Neural cell (in vitro differentiated cells): ENCODE results near the gene CPSF3.

ENCODE experiments used
- EP300 ChIP-seq: fragments of 450-650 bp; conservative IDR thresholded peaks from 2 replicates; pipeline ENCODE4 v1.6.1; 2014; ENCODE audit warnings: antibody characterized with exemption, mild to moderate bottlenecking, moderate library complexity; ENCODE audit not compliant: poor library complexity, severe bottlenecking
- EZH2 ChIP-seq: fragments of 200-600, 300-800 bp; shearing (Covaris generic), sonication (generic); IDR thresholded peaks from 2 replicates; pipeline ENCODE4 v1.6.1; 2014; ENCODE audit warnings: antibody characterized with exemption, low read length, borderline replicate concordance, mild to moderate bottlenecking; ENCODE audit not compliant: insufficient read depth, poor library complexity, severe bottlenecking
- POLR2AphosphoS5 ChIP-seq: IDR thresholded peaks from 2 replicates; pipeline ENCODE4 v1.6.1; 2012
- RAD21 ChIP-seq: fragments of 450-650 bp; conservative IDR thresholded peaks from 2 replicates; pipeline ENCODE4 v1.6.1; 2014; ENCODE audit warnings: antibody characterized with exemption, mild to moderate bottlenecking, moderate library complexity
- SMC3 ChIP-seq: fragments of 450-650 bp; conservative IDR thresholded peaks from 2 replicates; pipeline ENCODE4 v1.6.1; 2014; ENCODE audit warnings: antibody characterized with exemption, mild to moderate bottlenecking, moderate library complexity; ENCODE audit not compliant: poor library complexity
- TAF1 ChIP-seq: IDR thresholded peaks from 2 replicates; pipeline ENCODE4 v1.6.1; 2012; ENCODE audit warnings: low read depth
- TF ChIP-seq, protein P1 (sequence below): fragments of 450-650 bp; IDR thresholded peaks from 2 replicates; pipeline ENCODE4 v1.5.1; 2014; ENCODE audit warnings: antibody characterized with exemption, mild to moderate bottlenecking, moderate library complexity; ENCODE audit not compliant: poor library complexity, severe bottlenecking
- TF ChIP-seq, protein P2 (sequence below): IDR thresholded peaks from 2 replicates; pipeline ENCODE4 v1.6.1; 2012; ENCODE audit warnings: borderline replicate concordance

DNA sequence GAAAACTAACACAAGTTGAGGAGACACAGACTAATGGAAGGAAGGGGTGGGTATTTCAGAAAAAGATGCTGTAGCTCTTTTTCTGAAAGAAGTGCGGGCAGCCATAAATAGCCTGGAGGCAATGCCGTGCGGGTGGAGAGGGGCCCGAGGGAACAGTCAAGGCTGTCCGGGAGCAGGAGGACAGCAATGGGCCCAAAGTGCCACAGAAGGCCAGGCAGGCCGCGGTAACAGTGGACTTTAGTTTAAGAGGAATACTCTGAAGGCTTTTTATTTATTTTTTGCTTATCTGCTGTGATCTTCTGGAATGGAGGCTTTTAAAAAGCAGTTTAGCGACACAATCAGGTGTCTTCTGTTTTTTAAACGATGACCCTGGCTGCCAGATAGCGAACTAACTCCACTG lies 3.0 kb upstream of the CPSF3 start:
- TF ChIP-seq, protein P1, sequence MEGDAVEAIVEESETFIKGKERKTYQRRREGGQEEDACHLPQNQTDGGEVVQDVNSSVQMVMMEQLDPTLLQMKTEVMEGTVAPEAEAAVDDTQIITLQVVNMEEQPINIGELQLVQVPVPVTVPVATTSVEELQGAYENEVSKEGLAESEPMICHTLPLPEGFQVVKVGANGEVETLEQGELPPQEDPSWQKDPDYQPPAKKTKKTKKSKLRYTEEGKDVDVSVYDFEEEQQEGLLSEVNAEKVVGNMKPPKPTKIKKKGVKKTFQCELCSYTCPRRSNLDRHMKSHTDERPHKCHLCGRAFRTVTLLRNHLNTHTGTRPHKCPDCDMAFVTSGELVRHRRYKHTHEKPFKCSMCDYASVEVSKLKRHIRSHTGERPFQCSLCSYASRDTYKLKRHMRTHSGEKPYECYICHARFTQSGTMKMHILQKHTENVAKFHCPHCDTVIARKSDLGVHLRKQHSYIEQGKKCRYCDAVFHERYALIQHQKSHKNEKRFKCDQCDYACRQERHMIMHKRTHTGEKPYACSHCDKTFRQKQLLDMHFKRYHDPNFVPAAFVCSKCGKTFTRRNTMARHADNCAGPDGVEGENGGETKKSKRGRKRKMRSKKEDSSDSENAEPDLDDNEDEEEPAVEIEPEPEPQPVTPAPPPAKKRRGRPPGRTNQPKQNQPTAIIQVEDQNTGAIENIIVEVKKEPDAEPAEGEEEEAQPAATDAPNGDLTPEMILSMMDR = no peak
- no peak for TF ChIP-seq POLR2AphosphoS5
- no peak for TF ChIP-seq EZH2
- no peak for TF ChIP-seq SMC3
- TF ChIP-seq EP300 = no peak
- TF ChIP-seq RAD21 = no peak
- no peak for TF ChIP-seq TAF1
- TF ChIP-seq, protein P2, sequence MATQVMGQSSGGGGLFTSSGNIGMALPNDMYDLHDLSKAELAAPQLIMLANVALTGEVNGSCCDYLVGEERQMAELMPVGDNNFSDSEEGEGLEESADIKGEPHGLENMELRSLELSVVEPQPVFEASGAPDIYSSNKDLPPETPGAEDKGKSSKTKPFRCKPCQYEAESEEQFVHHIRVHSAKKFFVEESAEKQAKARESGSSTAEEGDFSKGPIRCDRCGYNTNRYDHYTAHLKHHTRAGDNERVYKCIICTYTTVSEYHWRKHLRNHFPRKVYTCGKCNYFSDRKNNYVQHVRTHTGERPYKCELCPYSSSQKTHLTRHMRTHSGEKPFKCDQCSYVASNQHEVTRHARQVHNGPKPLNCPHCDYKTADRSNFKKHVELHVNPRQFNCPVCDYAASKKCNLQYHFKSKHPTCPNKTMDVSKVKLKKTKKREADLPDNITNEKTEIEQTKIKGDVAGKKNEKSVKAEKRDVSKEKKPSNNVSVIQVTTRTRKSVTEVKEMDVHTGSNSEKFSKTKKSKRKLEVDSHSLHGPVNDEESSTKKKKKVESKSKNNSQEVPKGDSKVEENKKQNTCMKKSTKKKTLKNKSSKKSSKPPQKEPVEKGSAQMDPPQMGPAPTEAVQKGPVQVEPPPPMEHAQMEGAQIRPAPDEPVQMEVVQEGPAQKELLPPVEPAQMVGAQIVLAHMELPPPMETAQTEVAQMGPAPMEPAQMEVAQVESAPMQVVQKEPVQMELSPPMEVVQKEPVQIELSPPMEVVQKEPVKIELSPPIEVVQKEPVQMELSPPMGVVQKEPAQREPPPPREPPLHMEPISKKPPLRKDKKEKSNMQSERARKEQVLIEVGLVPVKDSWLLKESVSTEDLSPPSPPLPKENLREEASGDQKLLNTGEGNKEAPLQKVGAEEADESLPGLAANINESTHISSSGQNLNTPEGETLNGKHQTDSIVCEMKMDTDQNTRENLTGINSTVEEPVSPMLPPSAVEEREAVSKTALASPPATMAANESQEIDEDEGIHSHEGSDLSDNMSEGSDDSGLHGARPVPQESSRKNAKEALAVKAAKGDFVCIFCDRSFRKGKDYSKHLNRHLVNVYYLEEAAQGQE = no peak
